Ectodermal cell (in vitro differentiated cells): Measurements from ENCODE around the gene SMTNL2.

Experiments
- H3K27ac ChIP-seq: 2 replicates; pipeline ENCODE4 v1.7.0; 2013; ENCODE audit warnings: mild to moderate bottlenecking, low read depth, low read length; ENCODE audit not compliant: insufficient read depth, poor library complexity, severe bottlenecking
- H3K27me3 ChIP-seq: 2 replicates; pipeline ENCODE4 v1.7.0; 2013; ENCODE audit warnings: mild to moderate bottlenecking, low read length; ENCODE audit not compliant: insufficient read depth, control insufficient read depth, poor library complexity, severe bottlenecking
- H3K36me3 ChIP-seq: one replicate; pipeline ENCODE4 v1.7.0; 2013; ENCODE audit warnings: low read length; ENCODE audit not compliant: control insufficient read depth, insufficient read depth
- H3K4me1 ChIP-seq: one replicate; pipeline ENCODE4 v1.7.0; 2013; ENCODE audit warnings: low read length; ENCODE audit not compliant: control insufficient read depth, insufficient read depth
- H3K4me3 ChIP-seq: 2 replicates; pipeline ENCODE4 v1.7.0; 2013; ENCODE audit warnings: low read depth, low read length, control low read depth; ENCODE audit not compliant: insufficient read depth
- H3K9me3 ChIP-seq: 2 replicates; pipeline ENCODE4 v1.7.0; 2013; ENCODE audit warnings: mild to moderate bottlenecking, low read length, moderate library complexity; ENCODE audit not compliant: control insufficient read depth
- WGBS, 2 experiments: methylation state at CpG; one replicate each; pipeline ENCODE4 v1.1.7; 2013; ENCODE audit warnings: missing lambda C conversion rate in 2 of 2; 5-methylcytosine and 5-hydroxymethylcytosine counted together

Gene SMTNL2

DNA sequence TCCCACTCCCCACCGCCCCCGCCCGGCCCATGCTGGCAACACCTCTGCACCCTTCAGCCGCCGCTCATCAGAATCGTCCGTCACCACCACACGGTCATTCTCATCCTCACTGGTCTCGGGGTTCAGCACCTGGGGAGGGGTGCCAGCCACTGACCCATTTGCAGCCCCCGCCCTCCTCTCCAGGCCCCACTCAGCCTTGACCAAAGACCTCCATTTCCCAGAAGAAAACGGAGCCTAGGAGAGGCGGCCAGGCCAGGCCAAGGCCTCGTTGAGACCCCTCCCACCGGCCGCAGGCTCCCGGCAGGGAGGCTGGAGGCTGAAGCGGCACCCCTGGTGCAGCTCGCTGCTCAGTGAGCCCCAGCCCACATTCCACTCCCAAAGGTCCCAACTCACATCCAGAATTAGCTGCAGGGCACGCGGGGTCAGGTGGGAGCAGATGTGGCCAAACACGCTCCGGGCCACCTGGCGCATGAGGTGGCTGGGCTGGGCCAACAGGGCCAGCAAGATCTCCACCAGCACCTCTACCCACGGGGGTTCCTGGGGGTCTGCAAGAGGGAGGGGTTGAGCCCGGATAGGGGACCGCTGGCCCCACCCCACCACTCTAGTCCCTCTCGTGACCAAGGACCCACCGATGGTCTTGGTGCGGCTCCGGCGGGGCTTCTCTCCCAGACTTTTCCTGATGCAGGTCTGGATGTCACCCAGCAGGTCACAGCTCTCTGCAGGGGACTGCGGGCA is 38.9 kb upstream of the SMTNL2 start:
- Histone ChIP-seq H3K27me3 (no peaks in the 10 kb centered on the region), H3K27ac (no peak overlapping the region), H3K36me3 (peaks cover 24% of the 10 kb centered on the region), H3K9me3 (no peaks in the 10 kb centered on the region), H3K4me1 (no peaks in the 10 kb centered on the region), H3K4me3 (no peak overlapping the region)
- WGBS, 2 experiments = 91% methylated on average over 32 of the region's 32 CpGs

DNA sequence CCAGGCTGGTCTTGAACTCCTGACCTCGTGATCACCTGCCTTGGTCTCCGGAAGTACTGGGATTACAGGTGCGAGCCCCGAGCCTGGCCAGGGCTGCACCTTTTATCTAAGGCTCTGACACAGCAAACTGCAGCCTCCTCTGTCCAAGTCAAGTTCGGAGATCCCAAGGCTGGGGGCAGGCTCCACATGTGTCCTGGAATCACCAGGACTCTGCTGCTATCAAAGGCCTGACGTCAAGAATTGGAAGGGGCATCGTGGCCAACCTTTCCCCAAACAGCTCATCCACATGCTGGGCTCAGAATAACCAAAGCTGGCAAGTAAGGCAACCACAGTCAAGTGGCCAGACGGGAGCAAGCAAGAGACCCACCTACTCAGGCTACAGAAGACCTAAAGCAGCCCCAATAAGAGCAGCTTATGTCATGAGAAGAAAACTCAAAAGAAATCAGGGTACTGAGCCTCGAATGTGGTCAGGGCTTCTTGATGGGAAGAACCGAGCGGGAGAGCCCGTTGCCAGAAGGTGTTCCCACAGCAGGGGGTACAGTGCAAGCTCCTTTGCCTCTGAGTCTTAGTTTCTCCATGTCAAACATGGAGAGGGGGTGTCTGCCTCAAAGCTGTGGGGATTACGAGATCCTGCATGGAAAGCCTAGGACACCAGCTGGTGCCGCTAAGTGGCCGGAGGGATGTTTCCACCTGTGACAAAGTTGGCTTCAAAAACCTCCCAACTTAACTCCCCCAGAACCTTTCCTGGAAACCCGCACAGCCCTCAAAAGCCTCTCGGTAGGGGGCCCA is 37.0 kb upstream of the SMTNL2 start:
- Histone ChIP-seq H3K4me3 (no peak overlapping the region), H3K4me1 (no peaks in the 10 kb centered on the region), H3K9me3 (no peaks in the 10 kb centered on the region), H3K27me3 (no peaks in the 10 kb centered on the region), H3K27ac (no peak overlapping the region), H3K36me3 (peaks cover 31% of the 10 kb centered on the region)
- WGBS, 2 experiments = 90 to 91% methylated on average over 17 of the region's 17 CpGs

DNA sequence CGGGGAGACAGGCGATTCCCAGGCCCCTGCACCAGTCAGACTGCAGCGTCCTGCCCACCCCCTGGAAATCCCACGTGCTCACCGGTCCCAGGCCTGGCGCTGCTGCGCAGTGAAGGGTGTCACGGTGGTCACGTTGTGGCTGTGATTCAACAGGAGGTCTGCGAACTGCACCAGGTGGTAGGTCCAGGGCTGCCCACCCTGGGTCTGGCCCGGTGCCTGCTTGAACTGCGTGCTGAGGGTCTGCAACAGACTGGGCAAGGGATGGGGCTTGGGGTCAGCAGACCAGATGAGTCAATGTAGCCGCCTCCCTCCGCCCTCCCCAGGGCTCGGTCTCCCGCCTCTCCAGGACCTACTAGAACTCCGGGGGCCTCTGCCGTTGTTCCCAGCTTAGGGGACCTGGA is 36.3 kb upstream of the SMTNL2 start:
- 95% methylated on average over 18 of the region's 18 CpGs for WGBS, 2 experiments
- peaks cover 26% of the 10 kb centered on the region for H3K36me3 ChIP-seq

DNA sequence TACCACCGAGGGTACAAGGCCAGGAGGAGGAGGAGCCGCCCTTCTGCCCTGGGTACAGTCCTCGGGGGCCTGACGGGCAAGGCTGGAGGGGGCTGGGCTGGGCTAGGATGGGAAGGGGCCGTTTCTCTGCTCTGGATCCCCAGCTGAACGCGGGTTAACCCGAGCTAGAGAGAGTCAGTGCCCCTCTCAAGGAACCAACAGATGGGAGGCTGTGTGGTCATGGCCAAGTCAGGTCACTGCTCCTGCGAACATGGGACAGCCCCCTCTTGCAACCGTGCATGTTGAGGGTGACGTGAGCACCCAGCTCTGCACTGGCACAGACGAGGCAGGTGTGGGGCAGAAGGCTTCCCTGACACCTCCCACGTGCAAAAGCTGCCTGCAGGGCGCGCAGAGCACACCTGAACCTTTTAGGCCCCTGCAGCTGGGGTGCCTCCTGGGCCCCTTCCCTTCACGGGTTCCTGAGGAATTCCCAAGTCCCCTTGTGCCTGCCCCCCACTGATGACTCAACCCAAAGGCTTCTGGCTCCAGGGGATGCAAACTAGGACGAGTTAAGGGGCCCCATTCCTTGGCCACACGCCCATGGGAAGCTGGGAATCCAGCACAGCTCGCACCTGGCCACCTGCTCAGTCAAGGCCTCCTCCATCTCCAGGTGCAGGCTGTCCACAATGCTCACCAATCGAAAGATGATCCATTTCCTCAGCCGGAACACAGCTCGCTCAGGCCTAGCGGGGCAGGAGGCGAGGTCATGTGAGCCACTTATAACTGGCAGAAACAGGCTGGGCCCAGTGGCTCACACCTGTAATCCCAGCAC is 35.4 kb upstream of the SMTNL2 start:
- peaks cover 3% of the 10 kb centered on the region for H3K4me1 ChIP-seq
- 93 to 94% methylated on average over 24 of the region's 24 CpGs for WGBS, 2 experiments
- no peak overlapping the region for H3K4me3 ChIP-seq
- H3K27ac ChIP-seq = no peak overlapping the region
- H3K27me3 ChIP-seq = no peaks in the 10 kb centered on the region
- peaks cover 26% of the 10 kb centered on the region for H3K36me3 ChIP-seq
- H3K9me3 ChIP-seq = no peaks in the 10 kb centered on the region

More for the DNA sequence above, 36.3 kb upstream of the SMTNL2 start:
- H3K27ac ChIP-seq = no peak overlapping the region
- H3K9me3 ChIP-seq = no peaks in the 10 kb centered on the region
- no peaks in the 10 kb centered on the region for H3K4me1 ChIP-seq
- H3K27me3 ChIP-seq = no peaks in the 10 kb centered on the region
- H3K4me3 ChIP-seq = no peak overlapping the region

DNA sequence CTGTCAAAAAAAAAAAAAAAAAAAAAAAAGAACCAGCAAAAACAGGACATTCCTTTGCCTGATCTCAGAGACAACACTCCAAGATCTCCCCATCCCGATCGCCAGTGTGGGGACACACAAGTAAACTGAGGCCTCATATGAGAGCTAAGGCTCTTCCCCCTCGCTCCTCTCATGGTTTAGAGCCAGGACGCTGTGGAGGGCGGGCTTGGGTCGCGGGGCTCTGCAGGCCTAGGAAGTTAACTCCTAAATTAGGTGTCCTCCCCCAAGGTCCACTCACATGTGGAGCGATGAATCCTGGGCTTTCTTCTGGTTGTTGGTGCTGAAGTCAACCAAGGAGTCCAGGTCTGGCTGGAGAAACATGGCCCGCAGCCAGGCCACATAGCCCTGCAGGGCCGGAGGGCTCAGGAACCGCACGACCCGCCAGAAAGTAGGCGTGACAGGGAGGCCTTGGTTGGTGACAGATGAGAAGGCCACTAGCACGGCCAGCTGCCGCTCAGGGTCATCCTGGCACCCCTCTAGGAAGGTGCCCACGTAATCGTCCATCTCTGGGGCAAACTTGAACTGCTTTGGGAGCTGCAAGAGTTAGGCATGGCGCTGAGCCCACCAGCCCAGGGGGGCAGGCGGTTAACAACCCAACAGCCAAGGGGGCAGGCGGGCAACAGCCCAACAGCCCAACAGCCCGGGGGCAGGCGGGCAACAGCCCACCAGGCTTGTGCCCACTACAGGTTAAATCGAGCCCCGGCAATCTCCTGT is 34.4 kb upstream of the SMTNL2 start:
- H3K4me1 ChIP-seq = peaks cover 11% of the 10 kb centered on the region
- no peaks in the 10 kb centered on the region for H3K9me3 ChIP-seq
- H3K36me3 ChIP-seq = peaks cover 26% of the 10 kb centered on the region
- H3K4me3 ChIP-seq = no peak overlapping the region
- no peaks in the 10 kb centered on the region for H3K27me3 ChIP-seq
- 94 to 96% methylated on average over 25 of the region's 25 CpGs for WGBS, 2 experiments
- no peak overlapping the region for H3K27ac ChIP-seq

DNA sequence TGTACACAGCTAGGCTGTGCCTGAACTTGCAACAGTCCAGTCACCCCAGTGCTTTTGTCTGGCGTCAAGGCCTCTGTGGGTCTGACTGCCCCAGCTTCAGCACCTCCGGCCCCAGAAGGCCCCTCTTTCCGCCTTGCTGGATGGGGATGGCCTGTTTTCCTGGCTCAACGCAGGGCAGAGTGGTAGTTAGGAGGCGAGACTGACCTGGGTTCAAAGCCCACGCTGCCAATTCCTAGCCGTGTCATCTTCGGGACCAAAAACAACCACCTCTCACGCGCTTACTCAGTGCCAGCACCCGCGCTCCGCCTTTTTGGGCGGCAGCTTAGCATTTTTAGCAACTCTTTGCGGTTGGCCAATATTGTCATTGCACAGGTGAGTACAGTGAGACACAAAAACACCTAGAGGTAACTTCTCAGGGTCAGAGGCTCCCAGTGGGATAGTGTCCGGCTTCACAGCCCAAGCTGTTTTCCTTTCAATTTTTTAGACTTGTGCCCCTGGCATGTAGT is 33.7 kb upstream of the SMTNL2 start:
- no peak overlapping the region for H3K4me3 ChIP-seq
- peaks cover 26% of the 10 kb centered on the region for H3K36me3 ChIP-seq
- WGBS, 2 experiments = 96% methylated on average over 16 of the region's 16 CpGs
- H3K27me3 ChIP-seq = no peaks in the 10 kb centered on the region
- no peaks in the 10 kb centered on the region for H3K9me3 ChIP-seq
- no peak overlapping the region for H3K27ac ChIP-seq
- H3K4me1 ChIP-seq = peaks cover 11% of the 10 kb centered on the region

DNA sequence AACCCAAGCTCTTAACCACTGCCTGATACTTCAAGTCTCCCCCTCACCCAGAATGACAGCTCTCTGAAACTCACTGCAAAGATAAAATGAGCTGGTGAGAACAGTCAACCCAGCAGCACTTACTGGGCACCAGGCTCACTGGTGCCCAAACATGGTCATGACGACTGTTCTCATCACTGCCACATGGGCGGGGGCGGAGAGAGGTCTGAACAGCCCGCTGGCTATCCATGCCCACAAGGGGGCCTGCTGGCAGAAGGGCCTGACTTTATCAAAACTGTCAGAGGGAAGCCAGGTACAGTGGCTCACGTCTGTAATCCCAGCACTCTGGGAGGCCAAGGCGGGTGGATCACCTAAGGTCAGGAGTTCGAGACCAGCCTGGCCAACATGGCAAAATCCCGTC is 33.2 kb upstream of the SMTNL2 start:
- H3K27ac ChIP-seq = no peak overlapping the region
- H3K4me3 ChIP-seq = no peak overlapping the region
- no peaks in the 10 kb centered on the region for H3K27me3 ChIP-seq
- H3K9me3 ChIP-seq = no peaks in the 10 kb centered on the region
- WGBS, 2 experiments = 86 to 88% methylated on average over 8 of the region's 8 CpGs
- peaks cover 14% of the 10 kb centered on the region for H3K4me1 ChIP-seq
- peaks cover 26% of the 10 kb centered on the region for H3K36me3 ChIP-seq

DNA sequence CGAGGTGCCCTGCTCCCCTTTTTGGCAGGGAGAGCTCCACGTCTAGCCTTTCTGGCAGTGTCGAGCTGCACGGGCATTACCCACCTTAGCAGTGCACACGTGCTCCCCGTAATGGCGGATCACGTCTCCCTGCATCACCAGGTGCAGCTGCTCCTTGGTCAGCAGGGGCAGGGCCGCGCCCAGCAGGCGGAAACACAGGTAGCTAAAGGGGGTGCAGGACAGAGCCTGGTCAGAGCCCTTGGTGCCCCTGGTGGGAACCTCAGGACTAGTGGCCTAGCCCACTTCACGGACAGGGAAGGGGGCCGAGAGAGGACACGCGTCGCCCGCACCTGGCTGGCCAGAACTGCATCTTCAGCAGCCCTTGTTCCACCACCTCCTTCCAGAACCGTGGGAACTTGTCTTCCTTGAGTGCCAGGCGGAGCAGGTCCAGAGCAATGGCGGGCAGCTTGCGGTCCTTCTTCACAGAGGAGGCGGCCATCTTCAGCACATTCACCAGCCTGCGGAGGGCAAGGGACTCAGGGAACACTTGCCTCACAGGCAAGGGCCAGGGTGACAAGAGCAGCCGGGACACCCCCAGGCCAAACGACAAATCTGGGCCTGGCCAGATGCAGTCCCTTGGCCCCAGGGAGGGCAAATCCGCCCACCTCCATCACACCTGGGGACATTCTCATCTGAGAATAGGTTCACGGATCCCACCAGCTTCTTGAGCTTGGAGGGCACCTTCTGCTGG is 32.4 kb upstream of the SMTNL2 start:
- no peak overlapping the region for H3K27ac ChIP-seq
- H3K4me1 ChIP-seq = peaks cover 16% of the 10 kb centered on the region
- H3K4me3 ChIP-seq = no peak overlapping the region
- no peaks in the 10 kb centered on the region for H3K27me3 ChIP-seq
- H3K9me3 ChIP-seq = no peaks in the 10 kb centered on the region
- 94 to 95% methylated on average over 27 of the region's 27 CpGs for WGBS, 2 experiments
- peaks cover 26% of the 10 kb centered on the region for H3K36me3 ChIP-seq

DNA sequence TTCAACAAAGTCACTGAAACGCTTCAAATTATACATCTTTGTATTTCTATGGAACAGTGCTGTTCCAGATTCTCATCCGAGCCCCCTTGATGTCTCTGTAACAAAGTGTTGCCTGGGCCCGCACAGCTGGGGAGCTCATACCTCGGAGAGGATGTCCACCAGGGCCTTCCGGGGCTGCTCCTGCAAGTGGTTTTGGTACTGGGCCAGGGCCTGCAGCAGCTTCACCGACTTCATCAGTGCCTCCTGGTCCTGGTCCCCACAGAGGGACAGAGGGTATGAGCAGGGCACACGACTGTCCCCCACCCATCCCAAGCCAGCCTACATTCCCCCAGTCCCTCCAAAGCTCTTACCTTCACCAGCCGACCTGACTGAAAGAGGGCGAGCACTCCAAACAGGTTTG is 30.7 kb upstream of the SMTNL2 start:
- Histone ChIP-seq H3K36me3 (peaks cover 23% of the 10 kb centered on the region), H3K9me3 (no peaks in the 10 kb centered on the region), H3K4me3 (no peak overlapping the region), H3K27ac (no peak overlapping the region), H3K4me1 (peaks cover 16% of the 10 kb centered on the region), H3K27me3 (no peaks in the 10 kb centered on the region)
- WGBS, 2 experiments = 88 to 92% methylated on average over 9 of the region's 9 CpGs
